OCI-M1 (cell line): ENCODE measurements around the gene KLC3.
"Not testable (repeated sequence)": the region's sequence is repeated elsewhere in the genome, so short reads cannot be mapped to it uniquely, and the experiment has no call there.

Experiments
- DNase-seq: peaks from one replicate; lab custom pipeline; 2025; lab: John Stamatoyannopoulos, UW

KLC3 gene

DNA sequence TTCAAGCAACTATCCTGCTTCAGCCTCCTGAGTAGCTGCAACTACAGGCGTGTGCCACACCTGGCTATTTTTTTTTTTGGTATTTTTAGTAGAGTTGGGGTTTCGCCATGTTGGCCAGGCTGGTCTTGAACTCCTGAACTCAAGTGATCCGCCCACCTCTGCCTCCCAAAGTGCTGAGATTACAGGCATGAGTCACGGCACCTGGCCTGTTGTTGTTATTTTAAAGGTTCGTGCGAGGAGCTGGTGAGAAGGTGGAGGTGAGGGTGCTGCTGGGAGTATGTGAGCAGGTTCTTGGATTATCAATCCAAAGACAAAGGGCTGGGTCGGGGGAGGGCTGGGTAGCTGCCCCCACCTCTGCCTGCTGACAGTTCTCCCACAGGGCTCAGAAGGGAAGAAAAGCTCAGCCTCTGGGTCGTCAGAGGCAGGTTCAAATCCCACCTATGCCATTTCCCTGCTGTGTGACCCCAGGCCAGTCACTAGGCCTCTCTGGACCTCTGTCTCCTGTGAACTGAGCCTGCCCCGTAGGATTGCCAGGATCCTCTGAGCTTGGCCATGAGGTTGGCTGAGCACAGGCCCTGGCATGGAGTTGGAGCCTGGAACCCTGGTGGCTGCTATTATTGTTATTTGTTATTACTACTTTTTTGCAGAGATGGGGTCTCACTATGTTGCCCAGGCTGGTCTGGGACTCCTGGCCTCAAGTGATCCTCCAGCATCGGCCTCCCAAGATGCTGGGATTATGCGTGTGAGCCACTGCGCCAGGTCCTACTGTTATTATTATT lies 19.4 kb upstream of the KLC3 start:
- no peak for DNase-seq

DNA sequence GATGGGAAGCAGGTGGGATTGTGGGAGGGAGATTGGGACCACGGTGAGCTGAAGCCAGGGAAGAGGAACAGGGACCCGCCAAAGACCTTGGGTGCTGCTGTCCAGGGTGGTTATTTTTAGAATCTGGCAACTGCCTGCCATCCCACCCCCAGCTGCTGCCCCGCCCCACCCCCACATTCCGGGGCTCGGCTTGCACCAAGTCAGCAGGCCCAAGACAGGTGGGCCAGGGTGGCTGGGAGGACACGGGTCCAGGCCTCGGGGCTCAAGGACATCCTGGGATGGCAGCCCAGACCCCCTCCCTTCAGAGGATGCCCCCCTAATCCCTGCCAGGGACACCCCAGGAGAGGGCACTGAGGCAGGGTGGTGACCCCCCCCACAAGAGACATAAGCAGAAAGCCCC lies 18.7 kb upstream of the KLC3 start:
- DNase-seq, result no peak

DNA sequence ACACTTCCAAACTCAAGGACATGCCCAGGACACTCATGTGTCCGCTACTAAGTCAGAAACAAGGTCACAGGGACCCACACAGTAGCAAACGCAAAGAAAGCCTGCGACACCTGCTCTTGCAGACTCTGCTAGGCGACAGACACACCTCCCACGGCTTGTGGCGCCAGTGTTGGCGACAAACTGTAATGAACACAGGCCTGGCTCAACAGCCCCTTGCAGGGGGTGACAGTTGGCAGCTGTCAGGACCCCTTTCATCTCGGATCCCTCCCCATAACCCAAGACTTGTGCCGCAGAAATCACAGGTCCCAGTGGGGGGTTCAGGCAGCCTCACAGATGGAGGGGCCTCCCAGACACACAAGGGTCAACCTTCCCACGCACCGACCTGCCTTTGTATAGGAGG lies 18.2 kb upstream of the KLC3 start:
- no peak for DNase-seq

DNA sequence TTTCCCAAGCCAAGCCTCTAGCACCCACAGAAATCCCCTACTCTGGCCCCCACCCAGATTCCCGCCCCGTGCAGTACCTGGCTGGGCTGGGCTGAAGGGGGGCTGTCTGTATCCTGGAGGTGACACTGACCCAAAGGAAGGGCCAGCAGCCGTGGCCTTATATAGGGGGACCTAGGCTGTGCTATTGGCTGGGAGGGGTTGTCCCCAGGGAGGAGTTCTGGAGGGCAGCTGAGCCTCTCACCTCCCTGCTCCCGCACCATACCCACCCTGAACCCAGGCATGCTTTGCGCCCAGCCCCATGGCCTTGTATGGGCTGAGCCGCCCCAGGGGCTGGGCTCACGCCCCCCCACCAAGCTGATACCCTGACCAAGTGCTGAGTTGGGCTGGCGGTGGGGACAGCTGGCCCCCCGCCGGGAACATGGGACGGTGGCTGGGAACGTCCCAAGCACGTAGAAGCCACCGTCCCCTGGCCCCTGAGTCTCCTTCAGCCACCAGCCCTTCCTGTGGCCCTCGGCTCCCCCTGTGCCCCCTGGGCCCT lies 17.7 kb upstream of the KLC3 start, which contains the start of gene CKM:
Gene CKM, minus strand, starts transcription at position 132 of the 538 bp plus-strand sequence. CDS start 3,162 bp downstream, outside the sequence.
- DNase-seq, result no peak

DNA sequence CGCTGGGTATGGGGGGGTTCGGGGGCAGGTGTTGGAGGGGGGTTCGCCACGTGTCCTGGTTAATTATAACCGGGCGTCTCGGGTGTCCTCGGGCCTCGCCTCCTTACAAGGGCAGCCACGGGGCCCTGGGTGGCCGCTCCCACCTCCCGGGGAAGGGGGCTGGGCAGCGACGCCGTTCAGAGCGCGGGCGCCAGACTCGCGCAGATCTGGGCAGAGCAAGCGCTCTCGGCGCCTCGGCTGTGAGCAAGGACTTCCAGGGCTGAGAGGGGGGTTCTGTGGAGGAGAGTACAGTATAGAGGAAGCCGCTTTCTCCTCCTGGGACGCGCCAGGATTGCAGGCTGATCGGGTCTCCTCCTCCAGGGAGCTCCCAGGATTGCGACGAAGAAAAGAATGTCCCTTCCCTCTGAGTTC lies 16.9 kb upstream of the KLC3 start:
- DNase-seq, result no peak

DNA sequence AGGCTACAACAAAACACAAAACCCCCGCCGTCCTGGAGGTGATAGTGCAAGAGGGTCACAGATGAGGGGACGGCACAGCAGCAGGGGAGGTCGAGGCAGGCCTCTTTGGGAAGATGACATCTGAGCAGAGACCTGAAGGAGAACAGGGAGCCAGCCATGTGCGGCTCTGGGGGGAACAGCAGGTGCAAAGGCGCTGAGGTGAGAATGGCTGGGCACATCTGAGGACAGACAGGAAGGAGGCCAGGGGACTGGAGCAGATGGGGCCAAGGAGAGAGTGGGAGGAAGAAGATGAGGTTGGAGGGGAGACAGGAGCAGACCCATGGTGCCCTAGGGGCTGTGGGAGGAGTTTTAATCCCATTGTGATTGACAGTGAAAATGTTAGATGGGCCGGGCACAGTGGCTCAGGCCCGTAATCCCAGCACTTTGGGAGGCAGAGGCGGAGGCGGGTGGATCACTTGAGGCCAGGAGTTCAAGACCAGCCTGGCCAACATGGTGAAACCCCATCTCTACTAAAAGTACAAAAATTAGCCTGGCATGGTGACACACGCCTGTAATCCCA lies 16.1 kb upstream of the KLC3 start:
- DNase-seq, result no peak

DNA sequence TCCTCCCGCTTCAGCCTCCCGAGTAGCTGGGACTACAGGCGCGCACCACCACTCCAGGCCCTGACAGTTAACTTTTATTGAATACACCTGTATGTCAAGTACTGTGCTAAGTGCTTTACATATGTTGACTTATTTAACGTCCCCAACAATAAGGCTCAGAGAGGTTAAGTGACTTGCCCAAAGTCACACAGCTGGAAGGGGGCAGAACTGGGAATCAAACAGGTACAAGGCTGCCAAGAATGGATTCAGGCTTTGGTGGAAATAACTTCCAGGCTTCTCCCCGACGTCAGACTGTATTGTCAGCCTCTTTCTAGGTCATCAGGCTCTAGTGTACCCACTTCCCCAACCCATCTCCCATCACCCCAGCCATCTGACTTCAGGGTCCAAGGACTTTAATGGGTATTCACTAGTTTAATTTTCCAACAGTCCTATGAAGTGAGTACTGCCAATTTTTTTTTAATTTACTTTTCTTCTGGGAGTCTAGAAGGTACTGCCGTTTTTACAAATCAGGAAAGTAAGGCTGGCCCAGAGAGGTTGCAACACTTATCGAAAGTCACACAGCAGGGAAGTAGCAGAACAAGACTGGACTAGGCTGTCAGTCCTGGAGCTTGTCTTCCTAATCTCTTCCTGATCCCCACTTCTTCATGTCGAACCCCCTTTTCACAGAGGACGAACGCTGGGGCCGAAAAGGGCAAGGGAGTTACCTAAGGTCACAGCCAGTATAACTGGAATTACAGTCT lies 13.0 kb upstream of the KLC3 start:
- no peak for DNase-seq

DNA sequence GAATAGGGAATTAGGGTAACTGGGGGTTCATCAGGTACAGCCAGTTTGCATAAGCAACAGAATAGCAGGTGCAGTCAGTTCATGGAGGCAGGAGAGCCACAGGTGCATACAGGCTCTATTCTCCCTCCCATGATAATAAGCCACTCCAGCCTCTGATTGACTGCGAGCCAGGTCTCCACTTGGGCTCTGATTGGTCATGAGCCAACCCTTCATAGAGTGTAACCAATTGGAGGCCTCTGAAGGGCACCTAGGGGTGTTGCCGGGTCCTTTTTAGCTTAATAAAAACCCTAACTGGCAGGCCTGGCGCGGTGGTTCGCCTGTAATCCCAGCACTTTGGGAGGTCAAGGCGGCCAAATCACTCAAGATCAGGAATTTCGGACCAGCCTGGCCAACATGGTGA lies 9.1 kb upstream of the KLC3 start:
- DNase-seq, result no peak

DNA sequence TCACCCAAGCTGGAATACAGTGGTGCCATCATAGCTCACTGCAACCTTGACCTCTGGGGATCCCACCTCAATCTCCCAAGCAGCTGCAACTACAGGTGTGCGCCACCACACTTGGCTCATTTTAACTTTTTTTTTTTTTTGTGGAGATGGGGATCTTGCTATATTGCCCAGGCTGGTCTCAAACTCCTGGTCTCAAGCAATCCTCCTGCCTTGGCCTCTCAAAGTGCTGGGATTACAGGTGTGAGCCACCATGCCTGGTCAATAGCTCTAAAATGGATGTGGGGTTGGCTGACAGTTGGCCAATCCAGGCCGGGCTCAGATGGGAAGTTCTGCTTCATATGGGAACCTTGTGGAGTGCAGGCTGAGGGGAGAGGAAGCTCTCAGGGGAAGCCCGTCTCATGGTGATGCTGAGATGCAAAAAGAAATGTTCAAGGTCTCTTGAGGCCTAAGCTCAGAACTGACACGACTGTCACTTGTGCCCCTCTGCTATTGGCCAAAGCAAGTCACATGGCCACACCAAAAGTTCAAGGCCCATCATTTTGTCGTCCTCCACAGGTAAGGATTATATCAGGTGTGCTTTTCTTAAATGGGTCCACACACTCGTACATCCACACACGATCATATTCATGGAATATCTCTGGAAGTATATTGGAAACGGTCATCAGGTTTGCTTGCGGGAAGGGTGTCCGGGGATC lies 6.8 kb upstream of the KLC3 start:
- no peak for DNase-seq

DNA sequence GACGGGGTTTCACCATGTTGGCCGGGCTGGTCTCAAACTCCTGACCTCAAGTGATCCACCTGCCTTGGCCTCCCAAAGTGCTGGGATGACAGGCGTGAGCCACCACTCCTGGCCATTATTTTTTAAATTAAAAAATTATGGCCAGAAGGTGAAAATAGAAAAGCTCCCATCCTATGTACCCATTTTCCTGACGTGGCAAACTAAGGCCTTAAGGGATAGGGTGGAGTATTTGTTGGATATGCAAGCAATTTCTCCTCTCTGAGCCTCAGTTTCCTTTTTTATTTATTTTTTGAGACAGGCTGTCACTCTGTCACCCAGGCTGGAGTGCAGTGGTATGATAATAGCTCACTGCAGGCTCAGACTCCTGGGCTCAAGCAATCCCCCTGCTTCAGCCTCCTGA lies 5.7 kb upstream of the KLC3 start:
- not testable (repeated sequence) for DNase-seq

DNA sequence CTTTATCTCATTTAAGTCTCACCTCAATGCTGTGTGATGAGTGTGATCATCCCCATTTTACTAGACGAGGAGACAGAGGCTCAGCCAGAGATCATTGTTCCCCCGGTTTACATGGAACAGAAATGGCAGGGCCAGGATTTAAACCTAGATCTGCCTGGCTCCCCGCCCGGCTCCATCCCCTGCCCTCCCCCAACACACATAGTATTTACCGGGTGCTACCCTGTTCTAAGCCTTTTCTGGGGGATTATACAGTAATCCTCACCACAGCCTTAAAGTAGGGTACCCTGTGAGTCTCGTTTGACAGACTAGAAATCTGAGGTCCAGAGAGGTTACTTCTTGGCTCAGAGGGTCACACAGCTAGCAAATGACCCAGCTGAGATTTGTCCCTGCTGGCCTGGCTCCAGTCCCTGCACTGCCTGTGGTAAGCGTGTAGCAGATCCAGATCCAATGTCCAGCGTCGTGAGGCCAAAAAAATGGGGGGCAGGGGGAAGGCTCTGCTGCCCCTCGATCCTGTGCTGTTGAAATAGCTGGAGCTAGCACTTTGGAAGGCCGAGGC lies 3.8 kb upstream of the KLC3 start:
- DNase-seq, result no peak

DNA sequence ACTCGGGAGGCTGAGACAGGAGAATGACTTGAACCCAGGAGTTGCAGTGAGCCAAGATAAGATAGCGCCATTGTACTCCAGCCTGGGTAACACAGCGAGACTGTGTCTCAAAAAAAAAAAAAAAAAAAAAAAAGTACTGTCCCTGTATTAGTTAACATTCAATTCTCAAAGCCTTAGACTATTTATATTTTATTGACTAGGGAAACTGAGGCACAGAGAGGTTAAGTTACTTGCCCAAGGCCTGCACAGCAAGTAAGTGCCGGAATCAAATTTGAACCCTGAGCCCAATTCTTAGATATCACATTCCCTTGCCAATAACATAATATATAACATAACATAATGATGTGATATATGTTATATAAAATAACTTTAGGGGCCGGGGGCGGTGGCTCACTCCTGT lies 921 bp upstream of the KLC3 start:
- no peak for DNase-seq

DNA sequence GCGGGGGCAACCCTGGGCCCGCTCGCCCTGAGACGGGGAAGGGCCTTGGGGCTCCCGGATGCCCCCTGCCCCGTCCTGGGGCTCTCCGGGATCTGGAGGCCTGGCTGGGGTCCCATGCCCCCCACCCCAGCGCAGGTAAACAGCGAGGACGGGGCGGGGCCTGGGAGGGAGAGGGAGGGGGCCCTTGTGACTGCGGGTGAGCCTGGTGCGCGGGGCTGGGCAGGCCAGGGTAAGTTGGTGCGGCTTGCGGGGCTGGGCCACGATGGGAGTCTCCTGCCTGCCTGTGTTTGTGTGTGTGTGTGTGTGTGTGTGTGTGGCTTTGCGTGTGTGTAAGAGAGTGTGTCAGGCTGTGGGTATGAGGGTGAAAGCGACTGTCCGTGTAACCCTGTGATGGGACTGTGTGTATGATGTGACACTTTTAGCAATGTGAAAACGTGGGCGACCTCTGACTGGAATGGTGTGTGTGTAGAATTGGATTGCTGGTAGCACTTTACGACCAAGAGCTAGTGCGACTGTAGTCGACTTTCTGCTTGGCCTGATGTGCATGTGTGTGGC lies 426 bp downstream of the KLC3 start:
- no peak for DNase-seq

DNA sequence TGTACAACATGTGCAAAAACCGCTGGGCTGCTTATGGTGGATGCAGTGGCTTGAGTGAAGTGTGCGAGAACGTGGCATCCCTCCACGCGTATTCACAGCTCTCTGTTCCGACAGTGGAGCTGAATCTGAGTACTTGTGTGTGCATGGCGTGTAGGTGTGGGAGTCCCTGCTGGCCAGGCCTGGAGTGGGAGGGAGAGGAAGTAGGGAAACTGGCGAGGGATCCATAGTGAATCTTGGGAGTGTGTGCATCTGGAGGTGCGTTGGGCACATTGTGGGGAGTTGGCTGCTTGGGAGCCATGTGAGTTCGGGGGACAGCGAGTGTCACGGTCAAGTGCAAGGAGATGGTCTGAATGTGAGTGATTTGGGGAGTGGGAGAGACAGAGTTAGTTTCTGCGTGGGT lies 2.4 kb downstream of the KLC3 start:
- DNase-seq, result no peak

DNA sequence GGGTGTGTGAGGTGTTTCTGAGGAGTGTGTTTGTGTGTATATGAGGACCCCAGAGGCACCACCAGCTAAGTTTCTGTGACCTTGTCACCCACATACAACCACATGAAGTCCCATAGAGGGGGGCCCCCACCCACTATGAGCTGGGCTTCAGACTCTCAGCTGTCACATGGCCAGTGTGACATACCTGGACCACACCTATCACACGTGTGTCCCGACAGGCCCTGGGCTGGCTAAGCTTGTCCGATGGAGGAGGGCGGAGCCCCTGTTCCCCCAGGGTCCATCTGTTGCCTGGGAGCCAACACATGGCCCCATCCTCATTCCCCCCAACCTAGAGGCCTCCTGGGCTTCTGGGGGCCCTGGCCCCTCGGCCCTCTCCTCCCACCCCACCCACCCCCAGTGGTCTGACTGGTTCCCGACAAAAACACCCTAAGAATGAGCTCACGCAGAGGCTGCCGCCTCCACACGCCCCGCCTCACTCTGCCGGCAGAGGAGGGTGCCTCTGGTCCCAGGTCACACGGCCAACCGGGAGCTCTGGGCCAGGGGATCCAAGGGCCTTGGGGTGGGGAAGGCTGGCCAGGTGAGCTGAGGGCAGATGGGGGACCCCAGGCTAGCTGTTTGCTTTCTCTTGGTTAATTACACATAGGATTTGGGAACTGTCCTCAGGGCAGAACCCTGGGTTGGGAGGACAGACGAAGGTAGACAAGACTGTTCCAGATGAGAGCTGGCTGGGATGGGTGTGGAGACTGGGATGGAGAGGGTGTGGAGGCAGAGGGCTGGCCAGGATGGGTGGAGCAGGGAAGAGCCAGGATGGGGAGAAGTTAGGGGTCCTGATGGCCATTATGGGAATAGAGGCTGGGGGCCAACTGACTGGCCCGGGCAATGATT lies 4.3 kb downstream of the KLC3 start:
- no peak for DNase-seq

DNA sequence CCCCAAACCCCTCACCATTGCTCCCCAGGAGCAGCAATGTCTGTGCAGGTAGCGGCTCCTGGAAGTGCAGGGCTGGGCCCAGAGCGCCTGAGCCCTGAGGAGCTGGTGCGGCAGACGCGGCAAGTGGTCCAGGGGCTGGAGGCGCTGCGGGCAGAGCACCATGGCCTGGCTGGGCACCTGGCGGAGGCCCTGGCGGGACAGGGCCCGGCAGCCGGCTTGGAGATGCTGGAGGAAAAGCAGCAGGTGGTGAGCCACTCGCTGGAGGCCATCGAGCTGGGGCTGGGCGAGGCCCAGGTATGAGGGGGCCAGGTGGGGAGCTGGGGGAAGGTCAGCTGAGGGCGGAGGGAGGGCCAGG lies 4.9 kb downstream of the KLC3 start:
- DNase-seq, result no peak

DNA sequence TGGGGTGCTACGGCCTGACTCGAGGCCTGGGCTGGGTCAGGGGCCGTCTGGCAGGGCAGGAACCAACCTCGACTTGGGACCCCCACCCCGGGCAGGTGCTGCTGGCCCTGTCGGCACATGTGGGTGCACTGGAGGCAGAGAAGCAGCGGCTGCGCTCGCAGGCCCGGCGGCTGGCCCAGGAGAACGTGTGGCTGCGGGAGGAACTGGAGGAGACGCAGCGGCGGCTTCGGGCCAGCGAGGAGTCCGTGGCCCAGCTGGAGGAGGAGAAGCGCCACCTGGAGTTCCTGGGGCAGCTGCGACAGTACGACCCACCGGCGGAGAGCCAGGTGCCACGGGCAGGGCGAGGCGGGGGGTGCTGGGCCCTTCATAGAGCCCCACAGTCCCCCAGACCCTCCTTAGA lies 5.9 kb downstream of the KLC3 start:
- no peak for DNase-seq

DNA sequence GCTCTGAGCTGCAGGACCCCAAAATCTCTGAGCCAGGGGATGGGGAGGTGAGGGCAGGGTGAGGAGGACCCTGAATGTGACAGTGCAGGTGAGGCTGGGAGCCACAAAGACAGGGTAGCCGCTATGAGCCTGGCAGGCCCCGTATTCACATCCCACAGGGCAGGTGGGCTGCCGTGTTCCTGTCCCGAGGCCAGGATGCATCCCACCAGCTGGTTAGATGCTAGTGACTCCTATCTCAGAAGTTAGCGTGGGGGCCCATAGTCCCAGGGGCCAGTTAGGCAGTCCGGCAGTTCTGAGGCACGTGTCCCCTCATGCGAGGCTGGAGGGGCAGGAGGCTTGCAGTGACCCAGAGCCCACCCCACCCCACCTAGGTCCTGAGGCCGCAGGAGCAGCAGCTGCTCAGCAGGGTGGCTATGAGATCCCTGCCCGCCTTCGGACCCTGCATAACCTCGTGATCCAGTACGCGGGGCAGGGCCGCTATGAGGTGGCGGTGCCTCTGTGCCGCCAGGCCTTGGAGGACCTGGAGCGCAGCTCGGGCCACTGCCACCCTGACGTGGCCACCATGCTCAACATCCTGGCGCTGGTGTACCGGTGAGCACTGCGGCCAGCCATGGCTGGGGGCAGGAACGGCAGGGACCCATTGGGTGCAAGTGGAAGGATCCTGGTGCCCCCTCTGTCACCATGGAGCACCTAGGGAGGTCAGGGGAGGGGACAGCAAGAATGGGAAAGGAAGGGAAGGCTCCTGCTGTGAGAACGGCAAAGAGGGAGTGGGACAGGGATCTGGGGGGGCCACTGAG lies 7.2 kb downstream of the KLC3 start:
- DNase-seq, result no peak

DNA sequence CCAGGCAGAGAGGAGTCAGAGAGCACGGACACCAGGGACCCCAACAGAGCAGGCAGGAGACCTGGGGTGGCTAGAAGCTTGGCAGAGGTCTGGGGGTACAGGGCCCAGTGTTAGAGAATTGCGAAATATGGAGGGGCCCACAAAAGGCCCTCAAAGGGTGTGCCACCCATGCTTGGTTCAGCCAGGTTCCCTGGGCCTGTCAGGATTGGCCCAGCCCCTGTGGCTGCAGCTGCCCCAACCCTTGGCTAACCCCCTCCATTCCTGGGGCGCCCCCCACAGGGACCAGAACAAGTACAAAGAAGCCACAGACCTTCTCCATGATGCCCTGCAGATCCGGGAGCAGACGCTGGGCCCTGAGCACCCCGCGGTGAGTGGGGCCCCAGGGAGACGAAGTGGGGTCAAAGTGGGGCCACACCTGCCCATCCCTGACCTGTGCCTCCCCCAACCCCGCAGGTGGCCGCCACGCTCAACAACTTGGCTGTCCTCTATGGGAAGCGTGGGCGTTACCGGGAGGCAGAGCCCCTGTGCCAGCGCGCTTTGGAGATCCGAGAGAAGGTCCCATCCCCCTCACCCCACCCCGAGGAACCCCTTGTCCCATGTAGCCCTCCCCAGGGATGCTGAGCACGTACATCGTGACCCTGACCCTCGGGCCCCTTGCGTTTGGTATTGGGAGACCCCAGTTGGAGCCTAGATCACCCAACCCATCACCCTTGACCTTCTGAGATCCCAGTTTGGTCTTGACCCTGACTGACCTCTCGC lies 8.0 kb downstream of the KLC3 start:
- no peak for DNase-seq
